Activated CD8-positive, alpha-beta T cell treated with anti-CD3 and anti-CD28 coated beads for 36 hours (primary cell): Measurements from ENCODE around the gene ATP2B1. TPM values are rescaled to one million over a fixed set of nuclear protein-coding genes. Genes with fewer than 3 reads are reported as not detected.

ENCODE experiments used
- ATAC-seq: fragments of 200-7000 bp; cut with Tn5 transposase; one replicate; pipeline ENCODE4 v1.10.0; 2021; ENCODE audit warnings: mild to moderate bottlenecking, moderate library complexity
- CTCF ChIA-PET: fragments of 350-600 bp; sonication (Branson Sonifier 250); formaldehyde crosslinking; loops from one replicate; lab custom pipeline; 2021; ENCODE audit warnings: antibody characterized with exemption; lab: Charles Lee
- POLR2A ChIA-PET: fragments of 350-600 bp; sonication (Branson Sonifier 250); formaldehyde crosslinking; loops from one replicate; lab custom pipeline; 2021; ENCODE audit warnings: antibody characterized with exemption; lab: Charles Lee
- DNase-seq: peaks from one replicate; pipeline ENCODE4 v3.0.0-alpha.2; 2020
- H3K27ac Mint-ChIP-seq: one replicate; pipeline ENCODE4 v1.8.0; 2021; ENCODE audit warnings: mild to moderate bottlenecking, mixed read lengths
- H3K27me3 Mint-ChIP-seq: one replicate; pipeline ENCODE4 v1.8.0; 2021; ENCODE audit warnings: mixed read lengths
- H3K36me3 Mint-ChIP-seq: one replicate; pipeline ENCODE4 v1.8.0; 2021; ENCODE audit warnings: low read depth, mixed read lengths
- H3K4me1 Mint-ChIP-seq: one replicate; pipeline ENCODE4 v1.8.0; 2021; ENCODE audit warnings: low read depth, mixed read lengths
- H3K4me3 Mint-ChIP-seq: one replicate; pipeline ENCODE4 v1.8.0; 2021; ENCODE audit warnings: mild to moderate bottlenecking, moderate library complexity, mixed read lengths
- H3K9me3 Mint-ChIP-seq: one replicate; pipeline ENCODE4 v1.8.0; 2021; ENCODE audit warnings: mixed read lengths
- intact Hi-C: fragments of 100-400 bp; cut with micrococcal nuclease; formaldehyde crosslinking; loops from one replicate; pipeline ENCODE4 v1.10.0; 2022
- total RNA-seq, 2 experiments: library from RNA; stranded (reverse); gene quantifications; one replicate each; pipeline ENCODE4 v1.2.3, GENCODE V29; 2021
- TF ChIP-seq, protein P1 (sequence below): fragments of 200-600 bp; IDR thresholded peaks from one replicate; pipeline ENCODE4 v1.8.0; 2022; ENCODE audit warnings: antibody characterized with exemption, mild to moderate bottlenecking

The ATP2B1 gene
- total RNA-seq, 2 experiments from 2014 or later = 20.8 to 26.2 TPM

DNA sequence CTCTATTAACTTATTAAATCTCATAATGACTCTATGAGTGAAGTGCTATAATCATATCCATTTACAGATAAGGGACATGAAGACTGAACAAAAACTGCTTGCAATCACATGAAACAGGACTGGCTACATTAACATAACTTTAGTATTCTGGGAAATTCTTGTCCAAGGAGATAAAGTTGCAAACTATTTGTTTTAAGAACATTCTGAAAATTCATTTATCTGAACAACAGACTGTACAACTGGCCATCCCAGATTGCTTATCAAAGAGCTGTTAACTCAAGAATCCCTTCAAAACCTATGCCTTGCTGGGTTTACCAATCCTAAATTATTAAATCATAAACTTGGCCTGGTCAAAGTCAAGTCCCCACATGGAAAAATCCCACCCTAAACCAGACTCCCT is 143.6 kb downstream of the ATP2B1 start:
- POLR2A ChIA-PET = interaction anchor here (1.0 kb wide), 1 partner anchor 15 kb away, joined by 3 read pairs; no protein-coding TSS in a partner anchor
- peaks cover 14% of the 10 kb centered on the region for H3K4me1 Mint-ChIP-seq
- DNase-seq (no peak), ATAC-seq (no peak)
- CTCF ChIA-PET = interaction anchor here (0.8 to 1.9 kb wide), 2 partner anchors 12 to 21 kb away, joined by 3 to 7 read pairs; no protein-coding TSS in a partner anchor
- TF ChIP-seq, protein P1, sequence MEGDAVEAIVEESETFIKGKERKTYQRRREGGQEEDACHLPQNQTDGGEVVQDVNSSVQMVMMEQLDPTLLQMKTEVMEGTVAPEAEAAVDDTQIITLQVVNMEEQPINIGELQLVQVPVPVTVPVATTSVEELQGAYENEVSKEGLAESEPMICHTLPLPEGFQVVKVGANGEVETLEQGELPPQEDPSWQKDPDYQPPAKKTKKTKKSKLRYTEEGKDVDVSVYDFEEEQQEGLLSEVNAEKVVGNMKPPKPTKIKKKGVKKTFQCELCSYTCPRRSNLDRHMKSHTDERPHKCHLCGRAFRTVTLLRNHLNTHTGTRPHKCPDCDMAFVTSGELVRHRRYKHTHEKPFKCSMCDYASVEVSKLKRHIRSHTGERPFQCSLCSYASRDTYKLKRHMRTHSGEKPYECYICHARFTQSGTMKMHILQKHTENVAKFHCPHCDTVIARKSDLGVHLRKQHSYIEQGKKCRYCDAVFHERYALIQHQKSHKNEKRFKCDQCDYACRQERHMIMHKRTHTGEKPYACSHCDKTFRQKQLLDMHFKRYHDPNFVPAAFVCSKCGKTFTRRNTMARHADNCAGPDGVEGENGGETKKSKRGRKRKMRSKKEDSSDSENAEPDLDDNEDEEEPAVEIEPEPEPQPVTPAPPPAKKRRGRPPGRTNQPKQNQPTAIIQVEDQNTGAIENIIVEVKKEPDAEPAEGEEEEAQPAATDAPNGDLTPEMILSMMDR = no peak
- no peaks in the 10 kb centered on the region for H3K9me3 Mint-ChIP-seq
- H3K36me3 Mint-ChIP-seq = no peaks in the 10 kb centered on the region
- no peak overlapping the region for H3K4me3 Mint-ChIP-seq
- H3K27ac Mint-ChIP-seq = no peak overlapping the region
- intact Hi-C loops = no loop called here
- peaks cover 4% of the 10 kb centered on the region for H3K27me3 Mint-ChIP-seq

DNA sequence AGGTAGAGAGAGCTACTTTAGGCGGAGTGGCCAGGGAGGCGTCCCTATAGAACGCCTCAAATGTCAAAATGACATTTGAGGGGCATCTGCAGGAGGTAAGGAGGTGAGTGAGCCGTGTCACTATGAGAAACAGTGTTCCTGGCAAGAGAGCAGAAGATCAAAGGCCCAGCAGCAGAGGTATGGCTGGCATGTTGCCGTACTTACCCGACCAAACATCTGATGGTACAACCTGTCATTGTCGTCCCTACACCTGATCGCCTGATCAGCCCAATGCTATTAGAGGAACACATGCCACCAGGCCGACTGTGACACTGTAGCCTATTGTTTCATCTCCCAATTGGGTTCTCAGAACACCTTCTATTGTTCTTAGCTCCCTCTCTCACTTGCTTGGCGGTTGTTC is 148.9 kb downstream of the ATP2B1 start:
- Mint-ChIP-seq H3K4me1 (peaks cover 4% of the 10 kb centered on the region), H3K36me3 (no peaks in the 10 kb centered on the region), H3K4me3 (no peak overlapping the region), H3K9me3 (peaks cover 2% of the 10 kb centered on the region), H3K27me3 (peaks cover 5% of the 10 kb centered on the region), H3K27ac (no peak overlapping the region)
- intact Hi-C loops = no loop called here
- DNase-seq (no peak), ATAC-seq (no peak)
- POLR2A ChIA-PET = no interaction called here
- TF ChIP-seq, protein P1 = no peak
- CTCF ChIA-PET = interaction anchor here (3.0 kb wide), 1 partner anchor 16 kb away, joined by 18 read pairs; no protein-coding TSS in a partner anchor

DNA sequence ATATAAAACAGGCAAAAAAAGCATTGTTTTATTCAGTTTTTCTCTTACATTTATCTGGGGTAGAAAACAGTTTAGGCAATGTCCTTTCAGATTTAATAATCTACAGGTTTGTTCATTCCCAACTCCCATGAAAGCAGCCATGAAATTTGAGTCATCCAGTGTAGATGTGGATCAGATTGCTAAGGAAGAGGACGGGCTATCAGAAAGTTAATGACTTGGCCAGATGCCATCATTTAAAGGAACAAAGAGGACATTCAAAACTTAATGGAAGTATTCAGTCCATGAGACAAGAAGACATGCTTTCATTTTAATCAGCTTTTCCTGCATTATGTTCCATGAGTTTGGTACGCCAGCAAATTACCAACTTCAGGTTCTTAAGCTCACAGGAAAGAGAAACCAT is 151.7 kb downstream of the ATP2B1 start:
- Mint-ChIP-seq H3K27ac (no peak overlapping the region), H3K4me3 (no peak overlapping the region), H3K36me3 (peaks cover 2% of the 10 kb centered on the region), H3K9me3 (peaks cover 4% of the 10 kb centered on the region), H3K27me3 (peaks cover 3% of the 10 kb centered on the region), H3K4me1 (peaks cover 3% of the 10 kb centered on the region)
- ChIA-PET CTCF (interaction anchor here (3.0 kb wide), 1 partner anchor 14 kb away, joined by 18 read pairs; no protein-coding TSS in a partner anchor), POLR2A (no interaction called here)
- TF ChIP-seq, protein P1 = no peak
- intact Hi-C loops = no loop called here
- no peak for ATAC-seq
- no peak for DNase-seq

DNA sequence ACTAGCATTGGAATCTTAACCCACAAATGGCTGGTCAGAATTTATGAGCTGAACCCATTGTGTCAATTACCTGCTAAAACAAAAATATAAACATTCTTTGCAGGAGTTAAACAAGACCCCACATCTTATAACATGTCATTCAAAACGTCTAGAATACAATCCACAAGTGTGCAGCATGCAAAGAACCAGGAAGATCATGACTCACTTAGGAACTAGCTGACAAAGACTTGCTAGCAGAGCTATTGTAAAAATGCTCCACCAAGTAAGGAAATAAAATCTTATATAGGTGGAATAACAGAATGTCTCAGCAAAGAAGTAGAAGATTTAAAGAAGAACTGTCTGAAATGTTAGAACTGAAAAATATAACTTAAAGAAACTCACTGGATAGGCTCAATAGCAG is 156.3 kb downstream of the ATP2B1 start:
- Mint-ChIP-seq H3K27me3 (peaks cover 4% of the 10 kb centered on the region), H3K4me1 (no peaks in the 10 kb centered on the region), H3K4me3 (no peak overlapping the region), H3K36me3 (peaks cover 2% of the 10 kb centered on the region), H3K27ac (no peak overlapping the region), H3K9me3 (peaks cover 4% of the 10 kb centered on the region)
- TF ChIP-seq, protein P1 = no peak
- POLR2A ChIA-PET = interaction anchor here (0.6 to 1.2 kb wide), 3 partner anchors 84 to 378 kb away, joined by 3 to 4 read pairs (median 3); no protein-coding TSS in a partner anchor
- intact Hi-C loops = no loop called here
- CTCF ChIA-PET = interaction anchor here (2.7 kb wide), 1 partner anchor 10 kb away, joined by 13 read pairs; no protein-coding TSS in a partner anchor
- no peak for DNase-seq
- no peak for ATAC-seq

DNA sequence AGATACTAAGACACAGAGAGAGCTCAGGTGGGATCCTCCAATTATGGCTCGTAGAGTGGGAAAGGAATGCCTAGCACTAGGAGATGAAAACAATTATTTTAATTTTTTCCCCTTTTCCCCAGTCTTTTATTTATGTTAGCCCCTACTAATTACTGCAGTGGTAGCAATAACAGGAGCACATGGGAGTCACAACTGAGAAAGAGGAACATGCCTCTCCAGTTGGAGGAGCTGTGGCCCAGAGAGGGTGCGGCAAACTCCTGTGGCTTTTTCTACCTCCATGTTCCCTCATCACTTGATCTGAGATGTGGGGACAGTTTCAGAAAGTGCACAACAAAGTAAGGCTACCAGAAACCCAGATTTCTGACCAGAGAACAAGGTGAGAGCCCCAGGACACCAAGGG is 156.9 kb downstream of the ATP2B1 start:
- no peak overlapping the region for H3K27ac Mint-ChIP-seq

More for the DNA sequence above, 156.9 kb downstream of the ATP2B1 start:
- Mint-ChIP-seq H3K4me1 (peaks cover 2% of the 10 kb centered on the region), H3K27me3 (peaks cover 3% of the 10 kb centered on the region), H3K4me3 (no peak overlapping the region), H3K9me3 (peaks cover 4% of the 10 kb centered on the region), H3K36me3 (peaks cover 2% of the 10 kb centered on the region)
- ChIA-PET POLR2A (interaction anchor here (0.7 kb wide), 1 partner anchor 379 kb away, joined by 3 read pairs; no protein-coding TSS in a partner anchor), CTCF (interaction anchor here (2.7 kb wide), 1 partner anchor 9 kb away, joined by 13 read pairs; no protein-coding TSS in a partner anchor)
- TF ChIP-seq, protein P1 = no peak
- intact Hi-C loops = no loop called here
- DNase-seq (no peak), ATAC-seq (no peak)
